Measurements from ENCODE around the gene MTMR11.

GRCh38 chr1:149885339-149886120 lies 51.1 kb downstream of the MTMR11 start:
- peak; percentile 13; the same call in 1 of the 2 replicates for TF ChIP-seq CTCF (conservative IDR thresholded peaks at IDR 0.05)
- no peak for TF ChIP-seq EZH2 (IDR thresholded peaks at IDR 0.05; ENCODE audit: low read depth)

All from PC-9 (cell line).